HEK293T (cell line): Measurements from ENCODE around the gene NEMP2.

Experiments used
- CTCF ChIA-PET: fragments of 350-600 bp; formaldehyde crosslinking; extraction: SDS; loops from one replicate; lab custom pipeline; 2021; ENCODE audit warnings: antibody characterized with exemption, inconsistent platforms; lab: Yijun Ruan, JAX
- POLR2A ChIA-PET: fragments of 350-600 bp; formaldehyde crosslinking; extraction: SDS; loops from one replicate; lab custom pipeline; 2020; ENCODE audit warnings: antibody characterized with exemption, inconsistent platforms; lab: Yijun Ruan, JAX
- DNase-seq: peaks from one replicate; pipeline ENCODE4 v3.0.0; 2012; ENCODE audit warnings: mixed read lengths; ENCODE audit errors: extremely low spot score
- ARNT ChIP-seq: fragments of 450-650 bp; IDR thresholded peaks from 2 replicates; pipeline ENCODE4 v1.6.1; 2017; ENCODE audit warnings: mild to moderate bottlenecking
- BHLHE40 ChIP-seq: fragments of 450-650 bp; IDR thresholded peaks from 2 replicates; pipeline ENCODE4 v1.6.1; 2016; ENCODE audit warnings: mild to moderate bottlenecking, moderate library complexity, borderline replicate concordance
- CTBP1 ChIP-seq: fragments of 450-650 bp; IDR thresholded peaks from 2 replicates; pipeline ENCODE4 v1.6.1; 2016; ENCODE audit warnings: borderline replicate concordance
- ELF4 ChIP-seq: fragments of 450-650 bp; IDR thresholded peaks from 2 replicates; pipeline ENCODE4 v1.6.1; 2017; ENCODE audit warnings: antibody characterized with exemption
- FOXA1 ChIP-seq: fragments of 450-650 bp; IDR thresholded peaks from 2 replicates; pipeline ENCODE4 v1.6.1; 2016; ENCODE audit warnings: mild to moderate bottlenecking
- FOXK2 ChIP-seq: fragments of 450-650 bp; IDR thresholded peaks from 2 replicates; pipeline ENCODE4 v1.6.1; 2016; ENCODE audit warnings: mild to moderate bottlenecking
- FOXM1 ChIP-seq: fragments of 450-650 bp; IDR thresholded peaks from 2 replicates; pipeline ENCODE4 v1.6.1; 2017; ENCODE audit warnings: mild to moderate bottlenecking, borderline replicate concordance
- HDGF ChIP-seq: fragments of 450-650 bp; IDR thresholded peaks from 2 replicates; pipeline ENCODE4 v1.6.1; 2017; ENCODE audit warnings: antibody characterized with exemption, borderline replicate concordance
- L3MBTL2 ChIP-seq: fragments of 450-650 bp; conservative IDR thresholded peaks from 2 replicates; pipeline ENCODE4 v1.6.1; 2016; ENCODE audit warnings: mild to moderate bottlenecking
- LEF1 ChIP-seq: fragments of 450-650 bp; IDR thresholded peaks from 2 replicates; pipeline ENCODE4 v1.6.1; 2017; ENCODE audit warnings: mild to moderate bottlenecking, borderline replicate concordance
- NFRKB ChIP-seq: fragments of 450-650 bp; IDR thresholded peaks from 2 replicates; pipeline ENCODE4 v1.6.1; 2016; ENCODE audit warnings: mild to moderate bottlenecking, moderate library complexity
- SP1 ChIP-seq: fragments of 450-650 bp; IDR thresholded peaks from 2 replicates; pipeline ENCODE4 v1.6.1; 2017
- SUZ12 ChIP-seq: fragments of 450-650 bp; IDR thresholded peaks from 2 replicates; pipeline ENCODE4 v1.6.1; 2016; ENCODE audit warnings: mild to moderate bottlenecking
- TARDBP ChIP-seq: fragments of 450-650 bp; IDR thresholded peaks from 2 replicates; pipeline ENCODE4 v1.6.1; 2016
- ZNF384 ChIP-seq: fragments of 450-650 bp; IDR thresholded peaks from 2 replicates; pipeline ENCODE4 v1.6.1; 2016
- TF ChIP-seq, protein P1 (sequence below): fragments of 450-650 bp; IDR thresholded peaks from 2 replicates; pipeline ENCODE4 v1.6.1; 2016

Gene NEMP2

DNA sequence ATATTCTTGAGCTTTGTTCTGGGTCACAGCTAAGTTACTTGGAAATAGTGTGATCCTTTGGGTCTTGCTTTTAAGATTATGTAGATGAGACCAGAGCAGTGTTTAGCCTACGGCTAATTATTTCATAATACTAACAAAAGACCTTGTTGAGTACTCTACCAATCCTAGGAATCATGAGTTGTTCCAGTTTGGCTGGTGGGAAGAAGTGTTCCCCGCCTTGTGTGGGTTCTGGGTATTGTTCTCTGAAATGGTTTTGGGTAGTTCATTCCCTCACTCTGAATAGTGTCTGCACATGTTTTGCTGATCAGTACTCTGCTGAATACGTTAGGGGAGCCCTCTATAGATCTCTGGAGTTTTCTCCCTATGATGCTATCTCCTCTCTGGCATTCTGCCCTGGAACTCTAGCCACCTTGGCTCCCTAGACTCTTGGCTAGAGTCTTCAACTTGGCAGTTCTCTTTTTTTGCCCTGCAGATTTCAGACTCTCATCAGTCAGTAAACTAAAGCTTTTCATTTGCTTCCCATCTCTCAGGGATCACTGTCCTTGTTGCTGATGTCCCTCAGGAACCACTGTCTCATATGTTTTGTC is 48.4 kb downstream of the NEMP2 start:
- TF ChIP-seq FOXK2 (no peak), TARDBP (no peak), CTBP1 (no peak), LEF1 (no peak), ZNF384 (no peak), L3MBTL2 (no peak), HDGF (no peak), NFRKB (no peak), SP1 (no peak), ELF4 (no peak), ARNT (no peak), SUZ12 (no peak), BHLHE40 (no peak), FOXA1 (no peak), FOXM1 (no peak)
- TF ChIP-seq, protein P1, sequence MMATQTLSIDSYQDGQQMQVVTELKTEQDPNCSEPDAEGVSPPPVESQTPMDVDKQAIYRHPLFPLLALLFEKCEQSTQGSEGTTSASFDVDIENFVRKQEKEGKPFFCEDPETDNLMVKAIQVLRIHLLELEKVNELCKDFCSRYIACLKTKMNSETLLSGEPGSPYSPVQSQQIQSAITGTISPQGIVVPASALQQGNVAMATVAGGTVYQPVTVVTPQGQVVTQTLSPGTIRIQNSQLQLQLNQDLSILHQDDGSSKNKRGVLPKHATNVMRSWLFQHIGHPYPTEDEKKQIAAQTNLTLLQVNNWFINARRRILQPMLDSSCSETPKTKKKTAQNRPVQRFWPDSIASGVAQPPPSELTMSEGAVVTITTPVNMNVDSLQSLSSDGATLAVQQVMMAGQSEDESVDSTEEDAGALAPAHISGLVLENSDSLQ, result no peak
- ChIA-PET POLR2A (no interaction called here), CTCF (no interaction called here)
- DNase-seq, result no peak

DNA sequence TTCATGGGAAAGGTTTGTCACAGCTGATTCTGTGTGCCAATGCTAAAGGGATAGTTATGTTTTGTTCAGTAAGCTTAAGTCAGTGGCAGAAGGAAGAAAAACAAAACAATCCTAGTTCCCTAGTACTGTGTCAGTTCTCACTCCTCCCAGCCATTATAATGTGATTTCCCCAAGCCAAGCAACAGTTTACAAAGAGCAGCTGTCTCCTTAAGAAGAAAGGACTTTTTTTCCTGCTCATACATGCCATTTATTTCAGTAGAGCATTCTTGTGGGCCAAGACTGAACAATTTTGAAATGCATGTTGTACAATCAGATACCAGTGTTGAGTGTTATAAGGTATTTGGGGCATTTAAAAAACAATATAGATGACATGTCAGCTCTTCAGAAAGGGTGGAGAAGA is 52.1 kb downstream of the NEMP2 start:
- ChIA-PET CTCF (interaction anchor here (0.6 kb wide), 1 partner anchor 89 kb away, joined by 3 read pairs; no protein-coding TSS in a partner anchor), POLR2A (no interaction called here)
- no peak for TF ChIP-seq SUZ12
- no peak for TF ChIP-seq BHLHE40
- TF ChIP-seq, protein P1, result no peak
- no peak for TF ChIP-seq HDGF
- no peak for TF ChIP-seq SP1
- no peak for TF ChIP-seq CTBP1
- no peak for TF ChIP-seq L3MBTL2
- no peak for TF ChIP-seq TARDBP
- no peak for TF ChIP-seq FOXA1
- TF ChIP-seq FOXM1, result no peak
- TF ChIP-seq LEF1, result no peak
- no peak for TF ChIP-seq ELF4
- TF ChIP-seq ZNF384, result no peak
- DNase-seq, result no peak

DNA sequence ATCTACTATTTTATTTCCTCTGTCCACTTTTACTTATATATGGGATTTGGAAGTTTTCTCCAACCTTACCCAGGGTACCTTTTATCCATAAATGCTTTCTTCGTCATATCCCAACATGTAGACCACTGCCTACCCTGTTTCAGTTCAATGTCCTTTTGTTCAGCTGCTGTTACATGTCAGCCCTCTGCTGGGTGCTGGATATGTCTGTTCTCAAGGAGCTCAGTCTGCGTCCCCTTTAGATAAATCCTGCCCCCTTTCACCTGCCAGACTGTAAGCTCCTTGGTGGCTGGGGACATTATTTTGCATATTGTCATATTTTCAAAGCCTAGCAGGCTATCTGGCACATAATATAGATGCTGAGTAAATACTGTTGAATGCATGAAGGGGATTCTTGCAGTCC is 53.2 kb downstream of the NEMP2 start:
- ChIA-PET POLR2A (no interaction called here), CTCF (no interaction called here)
- DNase-seq, result no peak
- TF ChIP-seq, protein P1, result no peak
- TF ChIP-seq SP1 (no peak), NFRKB (no peak), ARNT (no peak), FOXK2 (no peak), BHLHE40 (no peak), FOXA1 (no peak), ZNF384 (no peak), SUZ12 (no peak), LEF1 (no peak), TARDBP (no peak), L3MBTL2 (no peak), HDGF (no peak)

DNA sequence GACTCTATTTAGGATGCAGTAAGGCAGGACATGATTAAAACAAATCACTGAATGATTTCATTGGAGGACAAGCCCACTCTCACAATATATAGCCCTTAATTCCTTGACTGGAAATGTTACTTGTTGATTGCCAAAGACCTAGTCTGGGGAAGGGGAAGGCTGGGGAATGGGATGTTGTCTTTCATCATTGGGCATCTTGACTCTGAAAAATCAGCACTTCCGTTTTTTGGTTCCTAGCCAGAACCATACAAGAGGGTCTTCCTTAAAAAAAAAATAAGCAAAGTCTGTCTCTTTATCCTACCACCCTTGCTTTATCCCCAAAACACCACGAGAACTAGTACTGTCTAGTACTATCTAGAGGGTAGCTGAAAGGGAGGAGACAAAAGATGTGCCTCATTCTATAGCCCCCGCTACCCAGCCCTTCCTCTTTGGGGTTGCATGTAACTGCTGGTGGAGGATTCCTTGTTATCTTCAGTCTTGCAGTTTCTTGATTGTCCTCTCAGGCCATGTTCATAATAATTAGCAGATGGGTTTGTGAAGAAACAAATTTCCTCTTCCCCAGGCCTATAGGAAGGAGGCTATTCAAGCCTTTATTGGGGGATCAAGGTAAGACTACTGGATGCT is 55.8 kb downstream of the NEMP2 start:
- ChIA-PET CTCF (no interaction called here), POLR2A (no interaction called here)
- TF ChIP-seq SUZ12 (no peak), ARNT (no peak), HDGF (no peak), CTBP1 (no peak), TARDBP (no peak), SP1 (no peak), BHLHE40 (no peak), LEF1 (no peak), ZNF384 (no peak), FOXM1 (no peak)
- TF ChIP-seq, protein P1, result no peak
- DNase-seq, result no peak

DNA sequence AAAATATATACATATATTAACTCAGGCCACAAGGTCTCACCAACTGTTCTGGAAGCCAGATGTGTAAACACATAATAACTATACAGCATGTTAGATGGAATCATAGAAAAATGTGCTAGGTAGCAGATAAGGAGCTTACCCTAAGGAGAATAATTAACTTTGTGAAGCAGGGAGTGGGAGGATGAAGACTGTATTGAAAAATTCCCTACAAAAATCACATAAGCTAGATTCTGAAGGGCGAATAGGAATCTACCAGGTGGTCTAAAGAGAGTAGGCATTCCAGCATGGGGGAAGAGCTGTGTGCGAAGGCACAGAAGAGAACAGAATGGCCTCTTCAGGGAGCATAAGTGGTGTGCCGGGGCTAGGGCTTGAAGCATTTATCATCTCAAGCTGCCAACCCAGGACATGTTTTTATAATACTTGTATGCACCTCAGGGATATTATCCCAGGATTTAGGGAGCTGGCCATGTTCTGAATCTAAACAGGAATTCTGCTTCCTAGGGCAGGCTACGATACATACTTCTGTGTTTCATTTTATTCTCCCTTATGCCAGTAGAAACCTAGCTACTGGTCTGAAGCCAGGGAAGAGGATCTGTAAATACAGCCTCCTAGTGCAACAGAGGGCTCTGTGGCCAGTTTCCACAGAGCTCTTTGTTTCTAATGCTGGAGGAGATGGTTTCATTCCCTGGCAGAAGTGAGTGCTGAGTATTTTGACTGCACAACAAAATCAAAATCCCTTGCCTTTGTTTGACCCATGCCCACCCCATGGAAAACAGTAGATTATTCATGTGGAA is 56.7 kb downstream of the NEMP2 start:
- DNase-seq, result no peak
- TF ChIP-seq HDGF, result no peak
- no peak for TF ChIP-seq FOXM1
- TF ChIP-seq, protein P1, result no peak
- TF ChIP-seq TARDBP, result no peak
- no peak for TF ChIP-seq FOXA1
- TF ChIP-seq SUZ12, result no peak
- TF ChIP-seq CTBP1, result no peak
- no peak for TF ChIP-seq ZNF384
- TF ChIP-seq BHLHE40, result no peak
- no peak for TF ChIP-seq NFRKB
- no peak for TF ChIP-seq SP1
- TF ChIP-seq ELF4, result no peak
- TF ChIP-seq FOXK2, result no peak
- no peak for TF ChIP-seq LEF1
- TF ChIP-seq L3MBTL2, result no peak
- TF ChIP-seq ARNT, result no peak
- POLR2A ChIA-PET, result no interaction called here
- CTCF ChIA-PET, result no interaction called here
